Esophagus squamous epithelium (tissue), 4 donors: ENCODE results near the gene GATA6.

Source experiments
- POLR2A ChIP-seq, 4 donors: fragments of 450-650 bp; IDR thresholded peaks; one replicate each; pipeline ENCODE4 v1.6.1; 2017; ENCODE audit warnings: antibody characterized with exemption in 4 of 4, mild to moderate bottlenecking in 4 of 4, moderate library complexity in 3 of 4
- TF ChIP-seq, protein P1 (sequence below), 6 experiments: fragments of 450-650 bp in 4 of 6; fragments of 200-600 bp in 2 of 6; sonication (generic) in 2 of 6; IDR thresholded peaks; one replicate each; pipeline ENCODE4 v1.5.1; 2016 to 2019; ENCODE audit warnings: antibody characterized with exemption in 6 of 6, mild to moderate bottlenecking in 4 of 6, moderate library complexity in 4 of 6

DNA sequence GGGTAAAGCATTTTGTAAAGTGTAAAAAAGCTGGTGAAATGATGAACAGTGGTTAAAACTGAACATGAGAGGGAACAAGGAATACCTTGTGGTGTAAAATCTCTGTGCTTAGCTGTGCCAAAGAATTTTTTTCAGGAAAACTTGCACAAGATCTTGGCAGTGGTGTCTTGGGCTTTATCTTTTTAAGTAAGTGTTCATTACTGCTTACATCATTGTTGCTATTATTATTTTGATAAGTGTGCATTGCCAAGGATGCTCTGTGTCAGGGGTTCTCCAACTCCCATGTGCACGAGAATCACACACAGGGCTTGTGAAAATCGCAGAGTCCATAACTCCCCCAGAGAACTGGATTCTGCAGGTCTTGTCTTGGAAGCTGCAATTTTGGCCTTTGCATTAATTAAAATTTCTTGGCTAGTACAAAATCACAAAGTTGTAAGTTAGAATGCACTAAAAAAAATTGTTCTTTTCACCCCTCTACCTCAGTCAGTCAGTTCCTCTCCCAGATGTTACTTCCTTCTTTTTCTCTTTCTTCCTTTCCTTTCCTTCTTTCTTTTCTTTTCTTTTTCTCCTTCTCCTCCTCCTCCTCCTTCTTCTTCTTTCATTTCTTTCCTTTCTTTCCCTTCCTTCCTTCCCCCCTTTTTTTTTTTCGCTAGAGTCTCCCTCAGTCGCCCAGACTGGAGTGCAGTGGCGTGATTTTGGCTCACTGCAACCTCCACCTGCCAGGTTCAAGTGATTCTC is 37.8 kb downstream of the GATA6 start:
- TF ChIP-seq, protein P1, sequence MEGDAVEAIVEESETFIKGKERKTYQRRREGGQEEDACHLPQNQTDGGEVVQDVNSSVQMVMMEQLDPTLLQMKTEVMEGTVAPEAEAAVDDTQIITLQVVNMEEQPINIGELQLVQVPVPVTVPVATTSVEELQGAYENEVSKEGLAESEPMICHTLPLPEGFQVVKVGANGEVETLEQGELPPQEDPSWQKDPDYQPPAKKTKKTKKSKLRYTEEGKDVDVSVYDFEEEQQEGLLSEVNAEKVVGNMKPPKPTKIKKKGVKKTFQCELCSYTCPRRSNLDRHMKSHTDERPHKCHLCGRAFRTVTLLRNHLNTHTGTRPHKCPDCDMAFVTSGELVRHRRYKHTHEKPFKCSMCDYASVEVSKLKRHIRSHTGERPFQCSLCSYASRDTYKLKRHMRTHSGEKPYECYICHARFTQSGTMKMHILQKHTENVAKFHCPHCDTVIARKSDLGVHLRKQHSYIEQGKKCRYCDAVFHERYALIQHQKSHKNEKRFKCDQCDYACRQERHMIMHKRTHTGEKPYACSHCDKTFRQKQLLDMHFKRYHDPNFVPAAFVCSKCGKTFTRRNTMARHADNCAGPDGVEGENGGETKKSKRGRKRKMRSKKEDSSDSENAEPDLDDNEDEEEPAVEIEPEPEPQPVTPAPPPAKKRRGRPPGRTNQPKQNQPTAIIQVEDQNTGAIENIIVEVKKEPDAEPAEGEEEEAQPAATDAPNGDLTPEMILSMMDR (IDR thresholded peaks at IDR 0.05): no peak
- no peak for TF ChIP-seq POLR2A (IDR thresholded peaks at IDR 0.05)
